Measurements from ENCODE around the gene FGGY.

- TF ChIP-seq MAX (CRISPR knock-in tag; IDR thresholded peaks at IDR 0.05): no peak
- no peak for TF ChIP-seq CTCF (IDR thresholded peaks at IDR 0.05)
- no peak for TF ChIP-seq USF2 (CRISPR knock-in tag; IDR thresholded peaks at IDR 0.05)
- TF ChIP-seq MXD4 (CRISPR knock-in tag; IDR thresholded peaks at IDR 0.05; ENCODE audit: borderline replicate concordance): no peak
- TF ChIP-seq NFYB (CRISPR knock-in tag; conservative IDR thresholded peaks at IDR 0.05; ENCODE audit: low read depth): no peak
- TF ChIP-seq NFE2L1 (CRISPR knock-in tag; IDR thresholded peaks at IDR 0.05): no peak
- no peak for TF ChIP-seq USF1 (CRISPR knock-in tag; IDR thresholded peaks at IDR 0.05)
- no peak for TF ChIP-seq CREB1 (CRISPR knock-in tag; IDR thresholded peaks at IDR 0.05)
- TF ChIP-seq STAT6 (CRISPR knock-in tag; conservative IDR thresholded peaks at IDR 0.05; ENCODE audit: low read depth): no peak
- no peak for TF ChIP-seq ZBTB43 (CRISPR knock-in tag; IDR thresholded peaks at IDR 0.05)
- no peak for TF ChIP-seq ZNF317 (CRISPR knock-in tag; IDR thresholded peaks at IDR 0.05; ENCODE audit: borderline replicate concordance, low read depth)
- TF ChIP-seq SMAD4 (CRISPR knock-in tag; IDR thresholded peaks at IDR 0.05): no peak
- TF ChIP-seq NR1H2 (CRISPR knock-in tag; IDR thresholded peaks at IDR 0.05): no peak
- TF ChIP-seq ETV6 (CRISPR knock-in tag; IDR thresholded peaks at IDR 0.05): no peak
Observed at GRCh38 chr1:59714966-59715365, 418.1 kb downstream of the FGGY start.

All from WTC11 (cell line).